ENCODE measurements around the gene ZNF414.

Gene ZNF414

DNA sequence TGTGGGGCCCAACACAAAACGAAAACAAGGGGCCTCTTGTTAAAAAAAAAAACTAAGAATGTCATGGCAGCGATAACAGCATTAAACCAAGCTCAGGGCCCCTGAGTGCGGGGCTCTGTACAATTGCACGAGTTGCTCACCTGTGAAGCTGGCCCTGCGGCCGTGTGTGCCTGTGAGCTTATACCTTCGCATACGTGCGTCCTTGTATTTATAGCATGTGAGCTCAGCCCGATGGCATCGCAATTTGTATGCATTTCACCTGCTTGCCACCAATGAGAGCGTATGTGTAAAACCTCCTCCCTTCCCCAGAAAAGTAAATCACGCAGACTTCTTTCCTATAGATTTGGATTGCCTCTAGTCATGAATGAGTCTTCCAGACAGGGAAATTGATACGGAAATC is 52.1 kb downstream of the ZNF414 start:
- no peak for DNase-seq

DNA sequence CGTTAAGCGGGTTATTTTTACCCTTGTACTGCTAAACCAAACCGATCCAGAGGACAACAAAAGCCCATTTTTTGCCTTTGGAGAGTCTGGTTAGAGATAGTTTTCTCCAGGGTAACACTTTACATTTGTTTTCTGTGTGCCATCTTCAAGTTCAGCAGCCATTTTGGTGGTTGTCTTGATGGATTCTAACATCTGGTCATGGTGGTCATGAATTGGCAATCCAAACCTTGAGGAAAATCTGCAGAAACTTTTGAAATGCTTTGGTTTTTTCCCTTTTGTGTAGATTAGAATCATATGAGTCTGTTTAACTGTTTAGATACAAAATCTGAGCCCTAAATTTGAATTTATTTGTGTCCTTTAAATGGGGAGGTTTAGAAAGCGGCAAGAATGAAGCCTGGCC is 52.6 kb downstream of the ZNF414 start:
- DNase-seq: no peak

DNA sequence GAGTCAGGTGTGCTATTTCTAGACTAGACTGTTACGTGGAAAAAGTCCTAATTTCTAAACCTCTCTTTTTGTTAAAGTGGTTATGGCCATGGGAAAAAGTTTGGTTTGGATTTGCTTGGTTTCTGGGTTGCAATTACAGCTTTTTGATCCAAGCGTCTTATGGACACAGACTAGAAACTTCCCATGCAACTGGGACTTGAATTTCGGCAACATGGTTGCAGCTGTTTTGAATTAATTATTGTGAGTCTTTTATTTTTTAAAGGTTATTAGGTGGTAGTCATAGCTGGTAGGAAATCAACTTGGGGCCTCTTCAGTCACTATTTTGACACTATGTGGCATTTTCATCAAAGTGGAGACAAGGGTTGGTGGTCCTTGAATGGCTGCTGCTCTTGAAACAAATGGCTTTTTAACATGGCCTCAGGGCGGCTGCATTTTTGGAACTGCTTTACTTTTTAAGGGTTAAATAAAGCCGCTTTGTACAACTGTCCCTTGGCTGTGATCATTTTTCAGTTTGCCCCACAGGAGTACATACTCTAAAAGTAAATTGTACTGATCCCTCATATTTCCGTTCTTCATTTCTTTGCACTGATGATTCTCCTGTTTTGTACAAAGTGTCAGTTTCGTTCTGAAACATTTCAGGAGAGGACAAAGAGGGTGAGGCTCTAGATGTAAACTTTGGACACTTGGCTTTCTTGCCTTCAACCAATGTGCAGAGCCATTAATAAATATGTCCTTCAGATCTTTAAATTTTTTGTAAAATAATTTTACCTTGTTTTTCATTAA is 53.3 kb downstream of the ZNF414 start:
- DNase-seq: no peak

Data from NCI-H345 (cell line).